ENCODE results near the gene BMP6.
"Not testable (repeated sequence)": the region's sequence is repeated elsewhere in the genome, so short reads cannot be mapped to it uniquely, and the experiment has no call there.

BMP6 gene

GRCh38 chr6:7813704-7814103, 87.8 kb downstream of the BMP6 start:
- H3K4me3 ChIP-seq (replicated peaks in 1 of 2; ENCODE audit: low read depth in 2 of 2, low read length in 2 of 2) = no peak overlapping the region
- TF ChIP-seq, protein P1, sequence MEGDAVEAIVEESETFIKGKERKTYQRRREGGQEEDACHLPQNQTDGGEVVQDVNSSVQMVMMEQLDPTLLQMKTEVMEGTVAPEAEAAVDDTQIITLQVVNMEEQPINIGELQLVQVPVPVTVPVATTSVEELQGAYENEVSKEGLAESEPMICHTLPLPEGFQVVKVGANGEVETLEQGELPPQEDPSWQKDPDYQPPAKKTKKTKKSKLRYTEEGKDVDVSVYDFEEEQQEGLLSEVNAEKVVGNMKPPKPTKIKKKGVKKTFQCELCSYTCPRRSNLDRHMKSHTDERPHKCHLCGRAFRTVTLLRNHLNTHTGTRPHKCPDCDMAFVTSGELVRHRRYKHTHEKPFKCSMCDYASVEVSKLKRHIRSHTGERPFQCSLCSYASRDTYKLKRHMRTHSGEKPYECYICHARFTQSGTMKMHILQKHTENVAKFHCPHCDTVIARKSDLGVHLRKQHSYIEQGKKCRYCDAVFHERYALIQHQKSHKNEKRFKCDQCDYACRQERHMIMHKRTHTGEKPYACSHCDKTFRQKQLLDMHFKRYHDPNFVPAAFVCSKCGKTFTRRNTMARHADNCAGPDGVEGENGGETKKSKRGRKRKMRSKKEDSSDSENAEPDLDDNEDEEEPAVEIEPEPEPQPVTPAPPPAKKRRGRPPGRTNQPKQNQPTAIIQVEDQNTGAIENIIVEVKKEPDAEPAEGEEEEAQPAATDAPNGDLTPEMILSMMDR (IDR thresholded peaks at IDR 0.05; ENCODE audit: low read depth, low read length) = no peak
- no peak for DNase-seq (ENCODE audit: low read depth in 2 of 2)

GRCh38 chr6:7815716-7816115, 89.8 kb downstream of the BMP6 start:
- no peak for DNase-seq (ENCODE audit: low read depth in 2 of 2)
- TF ChIP-seq, protein P1 (IDR thresholded peaks at IDR 0.05; ENCODE audit: low read depth, low read length) = no peak
- H3K4me3 ChIP-seq (replicated peaks in 1 of 2; ENCODE audit: low read depth in 2 of 2, low read length in 2 of 2) = no peak overlapping the region

GRCh38 chr6:7817184-7817583, 91.3 kb downstream of the BMP6 start:
- not testable (repeated sequence) for H3K4me3 ChIP-seq (replicated peaks in 1 of 2; ENCODE audit: low read depth in 2 of 2, low read length in 2 of 2); DNase-seq (ENCODE audit: low read depth in 2 of 2)

- TF ChIP-seq, protein P1 (IDR thresholded peaks at IDR 0.05; ENCODE audit: low read depth, low read length) = no peak
- DNase-seq (ENCODE audit: low read depth in 2 of 2) = peak; percentile 22 to 58
- no peak overlapping the region for H3K4me3 ChIP-seq (replicated peaks in 1 of 2; ENCODE audit: low read depth in 2 of 2, low read length in 2 of 2)
Observed at GRCh38 chr6:7818257-7819214, 92.6 kb downstream of the BMP6 start.

DNA sequence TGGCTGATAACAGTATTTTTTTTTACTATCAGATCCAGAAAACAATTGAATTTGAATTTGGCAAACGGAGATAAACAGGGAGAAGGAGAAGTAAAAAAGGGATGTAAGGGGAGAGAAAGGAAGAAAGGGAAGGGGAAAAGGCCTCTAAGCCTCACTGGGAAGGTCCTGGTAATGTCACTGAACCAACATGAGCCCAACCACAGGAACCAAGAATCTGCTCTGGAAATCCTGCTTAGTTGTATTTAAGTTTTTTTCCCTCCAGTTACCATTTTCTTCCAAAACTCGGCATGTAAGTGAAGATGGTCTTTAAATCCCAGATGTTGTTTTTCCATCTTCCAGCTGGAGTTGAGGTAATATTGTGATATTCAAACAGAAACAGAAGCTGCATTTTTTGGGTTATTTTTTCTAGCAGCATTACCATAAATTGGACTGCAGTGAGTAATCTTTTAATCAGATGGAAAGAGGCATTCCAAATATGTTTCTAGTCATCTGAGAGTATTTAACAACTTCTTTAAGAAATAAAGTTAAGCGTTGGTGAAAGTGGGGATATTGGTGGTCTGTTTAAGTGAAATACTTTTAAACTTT, 93.6 kb downstream of the BMP6 start:
- DNase-seq (ENCODE audit: low read depth in 2 of 2) = peak; percentile 38 to 66
- no peak overlapping the region for H3K4me3 ChIP-seq (replicated peaks in 1 of 2; ENCODE audit: low read depth in 2 of 2, low read length in 2 of 2)
- TF ChIP-seq, protein P1 (IDR thresholded peaks at IDR 0.05; ENCODE audit: low read depth, low read length) = no peak

DNA sequence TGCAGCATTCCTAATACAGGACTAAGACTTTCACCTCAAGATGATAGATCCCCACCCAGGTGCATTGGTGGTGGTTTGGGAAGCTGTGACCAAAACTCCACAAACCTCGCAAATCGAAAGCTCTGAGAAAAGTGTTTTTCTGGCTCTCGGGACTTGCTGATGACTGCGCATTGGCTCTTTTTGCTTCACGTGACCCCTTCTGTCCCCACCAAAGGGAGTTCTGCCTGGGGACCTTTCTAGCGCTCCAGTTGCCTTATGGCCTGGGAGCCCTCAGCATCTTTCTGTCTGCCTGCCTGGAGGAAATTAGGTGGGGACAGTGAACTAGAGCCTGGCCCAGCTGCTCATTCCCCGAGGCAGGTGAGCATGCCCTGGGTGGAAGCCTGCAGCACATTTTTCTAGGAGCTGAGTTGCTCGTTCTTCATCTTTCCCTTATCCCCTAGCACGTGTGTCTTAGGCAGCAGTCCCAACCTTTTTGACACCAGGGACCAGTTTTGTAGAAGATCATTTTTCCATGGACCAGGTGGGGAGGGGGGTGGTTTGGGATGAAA, 94.5 kb downstream of the BMP6 start:
- no peak overlapping the region for H3K4me3 ChIP-seq (replicated peaks in 1 of 2; ENCODE audit: low read depth in 2 of 2, low read length in 2 of 2)
- TF ChIP-seq, protein P1 (IDR thresholded peaks at IDR 0.05; ENCODE audit: low read depth, low read length) = no peak
- no peak for DNase-seq (ENCODE audit: low read depth in 2 of 2)

DNA sequence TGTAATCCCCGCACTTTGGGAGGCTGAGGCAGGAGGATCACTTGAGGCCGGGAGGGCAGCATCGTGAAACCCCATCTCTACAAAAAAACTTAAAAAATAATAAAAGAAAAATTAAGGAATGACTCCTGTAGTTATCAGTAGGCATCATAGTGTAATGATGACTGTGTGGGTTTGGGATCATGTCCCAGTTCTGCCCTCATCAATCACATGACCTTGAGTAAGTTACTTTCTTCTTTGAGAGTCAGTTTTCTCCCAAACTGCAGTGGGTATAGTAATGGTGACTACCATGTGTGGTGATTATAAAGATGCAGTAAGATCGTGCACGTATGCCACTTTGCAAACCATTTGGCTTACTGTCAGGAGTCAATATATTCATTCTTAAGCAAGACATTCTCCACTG, 95.5 kb downstream of the BMP6 start:
- TF ChIP-seq, protein P1 (IDR thresholded peaks at IDR 0.05; ENCODE audit: low read depth, low read length) = no peak
- no peak overlapping the region for H3K4me3 ChIP-seq (replicated peaks in 1 of 2; ENCODE audit: low read depth in 2 of 2, low read length in 2 of 2)
- DNase-seq (ENCODE audit: low read depth in 2 of 2) = peak; percentile 44 to 59
